GM19463 (cell line): ENCODE results near the gene GBX1.

Experiments
- ATAC-seq: cut with Tn5 transposase; IDR thresholded peaks from one replicate; pipeline ENCODE4 v1.9.1; 2021; ENCODE audit warnings: mild to moderate bottlenecking, moderate library complexity; ENCODE audit not compliant: unreplicated experiment

Gene GBX1

GRCh38 chr7:151129117-151129959 lies 38.2 kb downstream of the GBX1 start:
- no peak for ATAC-seq

- no peak for ATAC-seq
Measured at GRCh38 chr7:151128716-151129115, 38.8 kb downstream of the GBX1 start.

DNA sequence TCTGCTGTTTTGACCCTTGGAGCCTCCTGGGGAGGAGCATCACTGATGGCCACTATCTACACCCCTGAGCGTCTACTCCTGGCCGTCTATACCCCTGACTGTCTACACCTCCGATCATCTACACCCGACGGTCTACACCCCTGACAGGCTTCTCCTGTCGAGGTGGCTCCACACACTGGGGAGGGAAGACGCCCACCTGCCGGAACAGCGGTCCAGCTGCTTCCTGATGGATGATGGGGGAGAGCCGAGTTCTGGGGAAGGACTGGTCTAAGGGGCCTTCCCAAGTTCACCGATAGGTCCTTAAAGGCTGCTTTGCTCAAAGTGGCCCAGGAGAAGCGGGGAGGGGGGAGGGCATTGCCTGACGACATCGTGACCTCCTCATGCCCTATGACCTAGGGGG lies 39.4 kb downstream of the GBX1 start:
- no peak for ATAC-seq

- ATAC-seq: no peak
Measured at GRCh38 chr7:151126491-151127137, 40.9 kb downstream of the GBX1 start.

DNA sequence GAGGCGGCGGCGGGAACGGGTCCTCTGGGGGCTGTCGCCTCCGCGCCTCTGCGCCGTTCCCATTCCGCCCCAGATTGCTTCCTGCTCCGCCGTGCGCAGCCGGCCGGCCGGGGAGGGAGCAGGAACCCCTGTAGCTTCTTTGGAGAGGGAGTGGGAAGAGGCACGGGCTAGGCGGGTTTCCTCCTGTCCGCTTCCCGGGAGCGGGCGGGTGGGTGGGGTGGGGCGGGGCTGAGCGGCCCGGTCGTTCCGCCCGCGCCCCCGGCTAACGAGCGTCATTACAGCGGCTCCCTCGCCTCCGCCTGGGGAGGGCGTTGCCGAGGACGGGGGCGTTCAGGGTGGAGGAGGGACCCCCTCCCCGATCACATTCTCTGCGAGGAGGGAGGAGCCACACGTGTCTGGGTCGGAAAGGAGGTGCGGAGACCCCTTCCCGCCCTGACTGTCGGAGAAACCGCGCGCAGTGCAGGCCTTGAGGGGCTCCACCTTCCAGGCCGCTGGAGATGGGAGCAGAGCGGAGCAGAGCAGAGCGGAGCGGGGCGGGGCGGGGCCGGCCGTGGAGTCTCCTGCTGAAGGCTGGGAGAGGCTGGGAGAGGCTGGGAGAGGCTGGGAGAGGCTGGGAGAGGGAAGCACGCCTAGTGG lies 41.5 kb downstream of the GBX1 start:
- no peak for ATAC-seq

- no peak for ATAC-seq
Measured at GRCh38 chr7:151125470-151125845, 42.0 kb downstream of the GBX1 start.

- ATAC-seq: no peak
Measured at GRCh38 chr7:151124899-151125399, 42.5 kb downstream of the GBX1 start.

GRCh38 chr7:151124481-151124880 lies 43.0 kb downstream of the GBX1 start:
- ATAC-seq: no peak

DNA sequence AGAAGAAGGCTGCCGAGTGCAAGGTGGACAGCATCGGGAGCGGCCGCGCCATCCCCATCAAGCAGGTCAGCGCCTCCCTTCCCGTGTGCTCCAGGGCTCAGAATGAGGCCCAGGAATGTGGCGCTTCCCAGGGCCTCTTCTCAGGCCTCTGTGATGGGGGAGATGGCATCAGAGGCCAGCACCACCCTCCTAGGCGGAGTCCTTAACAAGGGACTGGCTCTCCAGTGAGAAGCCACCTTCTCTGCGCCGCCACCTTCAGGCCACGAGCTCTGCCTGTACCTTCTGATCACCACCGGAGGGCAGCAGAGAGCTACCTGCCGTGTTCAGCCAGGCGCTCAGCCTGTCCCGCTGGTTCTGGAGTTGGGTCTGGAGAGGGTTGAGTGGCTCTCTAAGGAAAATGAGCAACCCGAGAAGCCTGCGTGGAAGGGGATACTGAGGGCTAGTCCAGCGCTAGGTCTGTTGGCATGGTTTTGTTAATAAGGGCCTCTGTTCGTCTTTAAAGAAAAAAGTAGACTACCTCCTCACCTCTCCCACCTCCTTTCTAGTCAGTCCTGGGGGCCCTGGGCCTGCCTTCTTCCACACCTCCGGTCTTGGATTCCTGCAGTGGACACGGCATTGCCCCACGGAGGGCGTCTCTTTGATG lies 43.6 kb downstream of the GBX1 start:
- ATAC-seq: peak; percentile 95

GRCh38 chr7:151123158-151123821 lies 44.2 kb downstream of the GBX1 start:
- no peak for ATAC-seq

- no peak for ATAC-seq
Measured at GRCh38 chr7:151122796-151123157, 44.7 kb downstream of the GBX1 start.

GRCh38 chr7:151122276-151122675 lies 45.2 kb downstream of the GBX1 start:
- ATAC-seq: no peak

GRCh38 chr7:151121380-151122170 lies 45.9 kb downstream of the GBX1 start:
- no peak for ATAC-seq

DNA sequence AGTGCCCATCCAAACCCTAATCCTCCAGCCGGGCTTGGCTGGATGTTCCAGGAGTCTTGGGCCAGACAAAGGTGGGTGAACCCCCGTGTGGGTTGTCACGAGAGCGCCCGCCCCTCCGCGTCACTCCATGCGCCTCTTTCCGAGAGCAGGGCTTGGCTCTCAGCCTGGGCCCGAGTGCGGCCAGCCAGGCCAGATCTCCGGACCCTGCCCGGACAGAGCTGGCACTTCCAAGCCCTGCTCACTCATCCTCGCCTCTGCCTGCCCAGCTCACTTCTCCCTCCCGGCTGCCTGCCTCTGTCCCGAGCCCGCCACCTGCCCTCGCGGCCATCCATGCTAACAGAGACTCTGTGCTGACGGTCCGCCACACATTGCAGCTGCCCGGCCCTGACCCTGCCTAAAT lies 46.6 kb downstream of the GBX1 start:
- no peak for ATAC-seq

DNA sequence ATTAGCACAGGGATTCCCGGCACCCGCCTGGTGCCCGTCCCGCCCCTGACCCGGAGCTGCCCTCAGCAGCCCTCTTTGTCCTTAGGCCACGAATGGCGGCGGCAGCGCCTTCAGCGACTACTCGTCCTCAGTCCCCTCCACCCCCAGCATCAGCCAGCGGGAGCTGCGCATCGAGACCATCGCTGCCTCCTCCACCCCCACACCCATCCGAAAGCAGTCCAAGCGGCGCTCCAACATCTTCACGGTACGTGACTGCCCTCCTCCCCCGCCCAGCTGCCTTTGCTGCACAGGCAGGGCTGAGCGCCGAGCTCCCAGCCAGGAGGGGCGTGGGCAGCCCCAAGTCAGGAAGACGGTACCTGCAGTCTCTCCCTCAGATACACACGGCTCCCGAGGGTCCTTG lies 47.6 kb downstream of the GBX1 start:
- no peak for ATAC-seq

GRCh38 chr7:151119055-151119415 lies 48.5 kb downstream of the GBX1 start:
- ATAC-seq: no peak

DNA sequence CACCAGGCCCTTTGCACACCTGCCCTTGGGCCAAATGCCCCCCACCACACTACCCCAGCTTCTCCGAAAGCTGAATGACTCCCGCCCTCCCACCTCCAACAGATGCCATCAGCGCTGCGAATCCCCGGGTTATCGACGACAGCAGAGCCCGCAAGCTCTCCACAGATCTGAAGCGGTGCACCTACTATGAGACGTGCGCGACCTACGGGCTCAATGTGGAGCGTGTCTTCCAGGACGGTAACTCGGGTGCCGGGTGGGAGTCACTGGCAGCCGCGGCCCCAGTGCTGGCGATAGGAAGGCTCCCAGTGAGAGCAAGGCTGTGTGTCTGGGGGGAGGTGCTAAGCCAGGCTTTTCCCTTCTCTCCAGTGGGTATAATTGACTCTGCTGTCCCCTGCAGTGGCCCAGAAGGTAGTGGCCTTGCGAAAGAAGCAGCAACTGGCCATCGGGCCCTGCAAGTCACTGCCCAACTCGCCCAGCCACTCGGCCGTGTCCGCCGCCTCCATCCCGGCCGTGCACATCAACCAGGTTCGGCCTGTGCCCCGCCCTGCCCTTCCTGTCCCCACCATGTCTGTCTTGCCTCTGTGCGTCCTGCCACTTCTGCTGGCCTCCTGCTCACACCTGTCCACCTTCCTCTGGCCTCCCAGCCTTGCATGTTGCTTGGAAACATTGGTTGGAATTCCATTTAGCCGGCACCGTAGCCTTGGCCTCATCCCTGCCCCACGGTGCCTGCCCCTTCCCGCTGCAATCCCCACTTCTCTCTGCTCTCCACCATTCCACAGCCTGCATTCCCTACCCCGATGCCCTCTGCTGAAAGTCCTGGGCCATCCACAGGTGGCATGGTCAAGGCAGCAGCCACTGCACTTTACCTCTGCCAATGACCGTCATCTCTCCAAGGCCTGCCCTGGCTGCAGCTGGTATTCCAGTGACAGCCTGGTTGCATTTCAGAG lies 49.1 kb downstream of the GBX1 start:
- ATAC-seq: no peak

DNA sequence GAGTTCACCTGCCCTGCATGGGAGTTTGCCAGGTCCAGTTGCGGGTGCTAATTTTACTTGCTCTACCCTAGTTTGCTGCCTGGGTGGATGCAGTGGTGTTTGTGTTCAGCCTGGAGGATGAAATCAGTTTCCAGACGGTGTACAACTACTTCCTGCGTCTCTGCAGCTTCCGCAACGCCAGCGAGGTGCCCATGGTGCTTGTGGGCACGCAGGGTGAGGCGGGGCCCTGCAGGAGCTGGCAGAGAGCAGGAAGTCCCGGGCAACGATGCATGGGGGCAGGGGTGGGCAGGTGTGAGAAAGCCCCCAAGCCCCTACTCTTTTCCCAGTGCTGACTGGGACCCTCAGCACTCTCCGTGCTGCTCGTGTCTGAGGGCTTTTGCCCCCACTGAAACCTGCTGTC lies 49.9 kb downstream of the GBX1 start:
- ATAC-seq: no peak
